GM12878 (cell line): ENCODE measurements around the gene LDLRAD4. TPM values are rescaled to one million over a fixed set of nuclear protein-coding genes. Genes with fewer than 3 reads are reported as not detected.

Experiments
- BRCA1 ChIP-seq: IDR thresholded peaks from 2 replicates; pipeline ENCODE4 v1.6.1; 2011; ENCODE audit warnings: low read depth, low read length, improper control_type of control experiment
- EGR1 ChIP-seq, 2 experiments: IDR thresholded peaks; 1 replicate in 1 of 2; 2 replicates in 1 of 2; pipeline ENCODE4 v1.6.1; 2011 to 2012; ENCODE audit warnings: low read depth in 2 of 2, low read length in 2 of 2, borderline replicate concordance in 1 of 2, mild to moderate bottlenecking in 1 of 2, moderate library complexity in 1 of 2
- SMAD5 ChIP-seq: IDR thresholded peaks from 2 replicates; pipeline ENCODE4 v1.6.1; 2016; ENCODE audit warnings: antibody characterized with exemption, low read depth
- SUPT20H ChIP-seq: IDR thresholded peaks from 2 replicates; pipeline ENCODE4 v1.6.1; 2011; ENCODE audit warnings: low read depth, mild to moderate bottlenecking, low read length, moderate library complexity, borderline replicate concordance; ENCODE audit not compliant: control insufficient read depth
- TAF1 ChIP-seq: IDR thresholded peaks from 2 replicates; pipeline ENCODE4 v1.6.1; 2011; ENCODE audit warnings: mild to moderate bottlenecking, low read depth, low read length, borderline replicate concordance
- TBL1XR1 ChIP-seq: IDR thresholded peaks from 2 replicates; pipeline ENCODE4 v1.6.1; 2012; ENCODE audit warnings: low read depth, low read length, improper control_type of control experiment
- TCF3 ChIP-seq: IDR thresholded peaks from 2 replicates; pipeline ENCODE4 v1.6.1; 2012; ENCODE audit warnings: low read depth, mild to moderate bottlenecking, low read length, borderline replicate concordance; ENCODE audit not compliant: insufficient read depth
- TCF7 ChIP-seq: IDR thresholded peaks from 2 replicates; pipeline ENCODE4 v1.6.1; 2014; ENCODE audit warnings: antibody characterized with exemption, borderline replicate concordance
- ZNF274 ChIP-seq: IDR thresholded peaks from one replicate; pipeline ENCODE4 v1.8.0; 2011; ENCODE audit not compliant: insufficient read length, insufficient read depth
- polyA plus RNA-seq, 11 experiments: library from polyadenylated mRNA; depleted of rRNA in 4 of 11; unstranded in 6 of 11; stranded (reverse) in 5 of 11; fragments of >200 nt; fragmentation: Nextera tagmentation in 4 of 11; fragmentation: Illumina TruSeq in 1 of 11; extraction: Ambion mirVana in 4 of 11; extraction: Trizol in 1 of 11; gene quantifications; 1 replicate in 1 of 11; 2 replicates in 10 of 11; pipeline versions ENCODE4 v1.2.1 to v1.2.3, GENCODE V29; 2011 to 2016; ENCODE audit warnings: inconsistent platforms in 2 of 11, missing spikeins in 2 of 11, low read depth in 1 of 11
- total RNA-seq, 4 experiments: library from RNA; depleted of rRNA in 3 of 4; stranded (reverse); fragments of >200 nt in 3 of 4; fragmentation: Illumina TruSeq in 1 of 4; extraction: Trizol in 1 of 4; gene quantifications; 2 replicates each; pipeline versions ENCODE4 v1.2.1 to v1.2.3, GENCODE V29; 2013 to 2021
- TF ChIP-seq, protein P1 (sequence below): fragments of 450-650 bp; IDR thresholded peaks from 2 replicates; pipeline ENCODE4 v1.6.1; 2017; ENCODE audit warnings: mild to moderate bottlenecking, moderate library complexity
- TF ChIP-seq, protein P2 (sequence below): fragments of 450-650 bp; IDR thresholded peaks from 2 replicates; pipeline ENCODE4 v1.6.1; 2016; ENCODE audit warnings: mild to moderate bottlenecking, moderate library complexity, borderline replicate concordance
- TF ChIP-seq, protein P3 (sequence below): fragments of 450-650 bp; IDR thresholded peaks from 2 replicates; pipeline ENCODE4 v1.6.1; 2016; ENCODE audit warnings: mild to moderate bottlenecking
- TF ChIP-seq, protein P4 (sequence below): fragments of 150-350 bp; IDR thresholded peaks from 2 replicates; pipeline ENCODE4 v1.6.1; 2014; ENCODE audit warnings: mild to moderate bottlenecking, low read depth, low read length
- TF ChIP-seq, protein P5 (sequence below): fragments of 450-650 bp; IDR thresholded peaks from 2 replicates; pipeline ENCODE4 v1.6.1; 2017; ENCODE audit warnings: mild to moderate bottlenecking

The LDLRAD4 gene
- total and polyA plus RNA-seq, 10 of the 15 experiments (the other 5 are each of a cell fraction or from before 2014, with no cell fraction given) = 2.7 to 16.8 (median 11.2) TPM

DNA sequence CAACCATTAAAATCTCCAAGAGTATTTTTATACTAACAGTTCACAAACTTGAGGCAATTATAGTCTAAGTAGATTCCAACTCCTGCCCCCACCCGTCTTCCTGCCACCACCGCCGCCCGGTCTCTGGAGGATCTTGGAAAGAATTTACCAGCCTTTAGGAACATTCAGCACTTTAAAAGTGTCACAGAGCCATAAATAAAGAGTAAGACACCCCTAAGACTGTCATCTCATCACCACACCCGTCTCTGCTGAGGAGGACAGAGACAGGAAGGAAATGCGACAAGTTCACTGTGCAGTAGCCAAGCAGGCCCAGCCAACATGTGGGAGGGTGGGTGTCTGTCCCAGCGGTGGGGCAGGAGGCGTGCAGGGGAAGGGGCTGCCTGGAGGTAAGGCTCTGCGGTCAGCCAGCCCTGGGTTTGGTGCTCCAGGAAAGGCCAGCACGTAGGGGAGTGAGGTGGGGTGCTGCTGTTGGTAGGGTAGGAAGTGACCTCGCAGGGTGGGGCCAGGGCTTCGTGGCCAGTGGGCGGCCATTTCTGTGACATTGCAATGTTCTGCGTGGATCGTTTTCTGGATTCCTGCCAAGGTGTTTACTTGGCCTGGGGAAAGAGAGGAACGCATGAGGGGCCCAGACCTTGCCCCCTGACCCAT lies 396.2 kb downstream of the LDLRAD4 start (continued):
- TF ChIP-seq, protein P1, sequence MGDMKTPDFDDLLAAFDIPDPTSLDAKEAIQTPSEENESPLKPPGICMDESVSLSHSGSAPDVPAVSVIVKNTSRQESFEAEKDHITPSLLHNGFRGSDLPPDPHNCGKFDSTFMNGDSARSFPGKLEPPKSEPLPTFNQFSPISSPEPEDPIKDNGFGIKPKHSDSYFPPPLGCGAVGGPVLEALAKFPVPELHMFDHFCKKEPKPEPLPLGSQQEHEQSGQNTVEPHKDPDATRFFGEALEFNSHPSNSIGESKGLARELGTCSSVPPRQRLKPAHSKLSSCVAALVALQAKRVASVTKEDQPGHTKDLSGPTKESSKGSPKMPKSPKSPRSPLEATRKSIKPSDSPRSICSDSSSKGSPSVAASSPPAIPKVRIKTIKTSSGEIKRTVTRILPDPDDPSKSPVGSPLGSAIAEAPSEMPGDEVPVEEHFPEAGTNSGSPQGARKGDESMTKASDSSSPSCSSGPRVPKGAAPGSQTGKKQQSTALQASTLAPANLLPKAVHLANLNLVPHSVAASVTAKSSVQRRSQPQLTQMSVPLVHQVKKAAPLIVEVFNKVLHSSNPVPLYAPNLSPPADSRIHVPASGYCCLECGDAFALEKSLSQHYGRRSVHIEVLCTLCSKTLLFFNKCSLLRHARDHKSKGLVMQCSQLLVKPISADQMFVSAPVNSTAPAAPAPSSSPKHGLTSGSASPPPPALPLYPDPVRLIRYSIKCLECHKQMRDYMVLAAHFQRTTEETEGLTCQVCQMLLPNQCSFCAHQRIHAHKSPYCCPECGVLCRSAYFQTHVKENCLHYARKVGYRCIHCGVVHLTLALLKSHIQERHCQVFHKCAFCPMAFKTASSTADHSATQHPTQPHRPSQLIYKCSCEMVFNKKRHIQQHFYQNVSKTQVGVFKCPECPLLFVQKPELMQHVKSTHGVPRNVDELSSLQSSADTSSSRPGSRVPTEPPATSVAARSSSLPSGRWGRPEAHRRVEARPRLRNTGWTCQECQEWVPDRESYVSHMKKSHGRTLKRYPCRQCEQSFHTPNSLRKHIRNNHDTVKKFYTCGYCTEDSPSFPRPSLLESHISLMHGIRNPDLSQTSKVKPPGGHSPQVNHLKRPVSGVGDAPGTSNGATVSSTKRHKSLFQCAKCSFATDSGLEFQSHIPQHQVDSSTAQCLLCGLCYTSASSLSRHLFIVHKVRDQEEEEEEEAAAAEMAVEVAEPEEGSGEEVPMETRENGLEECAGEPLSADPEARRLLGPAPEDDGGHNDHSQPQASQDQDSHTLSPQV = 0 out of 2 replicates have a peak, but pooled peaks have one; percentile 59
- TF ChIP-seq TAF1 (no peak), TCF3 (no peak), ZNF274 (no peak), TCF7 (no peak), BRCA1 (no peak), EGR1 (IDR thresholded peaks at IDR 0.05; ENCODE audit: borderline replicate concordance in 1 of 2, low read depth in 2 of 2, low read length in 2 of 2) (peak in 1 of 2 experiments; percentile 64; a peak in 2 of 3 replicates), SUPT20H (no peak), TBL1XR1 (no peak), SMAD5 (0 out of 2 replicates have a peak, but pooled peaks have one; percentile 24)
- TF ChIP-seq, protein P2, sequence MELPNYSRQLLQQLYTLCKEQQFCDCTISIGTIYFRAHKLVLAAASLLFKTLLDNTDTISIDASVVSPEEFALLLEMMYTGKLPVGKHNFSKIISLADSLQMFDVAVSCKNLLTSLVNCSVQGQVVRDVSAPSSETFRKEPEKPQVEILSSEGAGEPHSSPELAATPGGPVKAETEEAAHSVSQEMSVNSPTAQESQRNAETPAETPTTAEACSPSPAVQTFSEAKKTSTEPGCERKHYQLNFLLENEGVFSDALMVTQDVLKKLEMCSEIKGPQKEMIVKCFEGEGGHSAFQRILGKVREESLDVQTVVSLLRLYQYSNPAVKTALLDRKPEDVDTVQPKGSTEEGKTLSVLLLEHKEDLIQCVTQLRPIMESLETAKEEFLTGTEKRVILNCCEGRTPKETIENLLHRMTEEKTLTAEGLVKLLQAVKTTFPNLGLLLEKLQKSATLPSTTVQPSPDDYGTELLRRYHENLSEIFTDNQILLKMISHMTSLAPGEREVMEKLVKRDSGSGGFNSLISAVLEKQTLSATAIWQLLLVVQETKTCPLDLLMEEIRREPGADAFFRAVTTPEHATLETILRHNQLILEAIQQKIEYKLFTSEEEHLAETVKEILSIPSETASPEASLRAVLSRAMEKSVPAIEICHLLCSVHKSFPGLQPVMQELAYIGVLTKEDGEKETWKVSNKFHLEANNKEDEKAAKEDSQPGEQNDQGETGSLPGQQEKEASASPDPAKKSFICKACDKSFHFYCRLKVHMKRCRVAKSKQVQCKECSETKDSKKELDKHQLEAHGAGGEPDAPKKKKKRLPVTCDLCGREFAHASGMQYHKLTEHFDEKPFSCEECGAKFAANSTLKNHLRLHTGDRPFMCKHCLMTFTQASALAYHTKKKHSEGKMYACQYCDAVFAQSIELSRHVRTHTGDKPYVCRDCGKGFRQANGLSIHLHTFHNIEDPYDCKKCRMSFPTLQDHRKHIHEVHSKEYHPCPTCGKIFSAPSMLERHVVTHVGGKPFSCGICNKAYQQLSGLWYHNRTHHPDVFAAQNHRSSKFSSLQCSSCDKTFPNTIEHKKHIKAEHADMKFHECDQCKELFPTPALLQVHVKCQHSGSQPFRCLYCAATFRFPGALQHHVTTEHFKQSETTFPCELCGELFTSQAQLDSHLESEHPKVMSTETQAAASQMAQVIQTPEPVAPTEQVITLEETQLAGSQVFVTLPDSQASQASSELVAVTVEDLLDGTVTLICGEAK = no peak
- TF ChIP-seq, protein P3, sequence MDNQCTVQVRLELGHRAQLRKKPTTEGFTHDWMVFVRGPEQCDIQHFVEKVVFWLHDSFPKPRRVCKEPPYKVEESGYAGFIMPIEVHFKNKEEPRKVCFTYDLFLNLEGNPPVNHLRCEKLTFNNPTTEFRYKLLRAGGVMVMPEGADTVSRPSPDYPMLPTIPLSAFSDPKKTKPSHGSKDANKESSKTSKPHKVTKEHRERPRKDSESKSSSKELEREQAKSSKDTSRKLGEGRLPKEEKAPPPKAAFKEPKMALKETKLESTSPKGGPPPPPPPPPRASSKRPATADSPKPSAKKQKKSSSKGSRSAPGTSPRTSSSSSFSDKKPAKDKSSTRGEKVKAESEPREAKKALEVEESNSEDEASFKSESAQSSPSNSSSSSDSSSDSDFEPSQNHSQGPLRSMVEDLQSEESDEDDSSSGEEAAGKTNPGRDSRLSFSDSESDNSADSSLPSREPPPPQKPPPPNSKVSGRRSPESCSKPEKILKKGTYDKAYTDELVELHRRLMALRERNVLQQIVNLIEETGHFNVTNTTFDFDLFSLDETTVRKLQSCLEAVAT = peak; percentile 54; the same call in 1 of the 2 replicates
- TF ChIP-seq, protein P4, sequence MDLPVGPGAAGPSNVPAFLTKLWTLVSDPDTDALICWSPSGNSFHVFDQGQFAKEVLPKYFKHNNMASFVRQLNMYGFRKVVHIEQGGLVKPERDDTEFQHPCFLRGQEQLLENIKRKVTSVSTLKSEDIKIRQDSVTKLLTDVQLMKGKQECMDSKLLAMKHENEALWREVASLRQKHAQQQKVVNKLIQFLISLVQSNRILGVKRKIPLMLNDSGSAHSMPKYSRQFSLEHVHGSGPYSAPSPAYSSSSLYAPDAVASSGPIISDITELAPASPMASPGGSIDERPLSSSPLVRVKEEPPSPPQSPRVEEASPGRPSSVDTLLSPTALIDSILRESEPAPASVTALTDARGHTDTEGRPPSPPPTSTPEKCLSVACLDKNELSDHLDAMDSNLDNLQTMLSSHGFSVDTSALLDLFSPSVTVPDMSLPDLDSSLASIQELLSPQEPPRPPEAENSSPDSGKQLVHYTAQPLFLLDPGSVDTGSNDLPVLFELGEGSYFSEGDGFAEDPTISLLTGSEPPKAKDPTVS = no peak
- TF ChIP-seq, protein P5, sequence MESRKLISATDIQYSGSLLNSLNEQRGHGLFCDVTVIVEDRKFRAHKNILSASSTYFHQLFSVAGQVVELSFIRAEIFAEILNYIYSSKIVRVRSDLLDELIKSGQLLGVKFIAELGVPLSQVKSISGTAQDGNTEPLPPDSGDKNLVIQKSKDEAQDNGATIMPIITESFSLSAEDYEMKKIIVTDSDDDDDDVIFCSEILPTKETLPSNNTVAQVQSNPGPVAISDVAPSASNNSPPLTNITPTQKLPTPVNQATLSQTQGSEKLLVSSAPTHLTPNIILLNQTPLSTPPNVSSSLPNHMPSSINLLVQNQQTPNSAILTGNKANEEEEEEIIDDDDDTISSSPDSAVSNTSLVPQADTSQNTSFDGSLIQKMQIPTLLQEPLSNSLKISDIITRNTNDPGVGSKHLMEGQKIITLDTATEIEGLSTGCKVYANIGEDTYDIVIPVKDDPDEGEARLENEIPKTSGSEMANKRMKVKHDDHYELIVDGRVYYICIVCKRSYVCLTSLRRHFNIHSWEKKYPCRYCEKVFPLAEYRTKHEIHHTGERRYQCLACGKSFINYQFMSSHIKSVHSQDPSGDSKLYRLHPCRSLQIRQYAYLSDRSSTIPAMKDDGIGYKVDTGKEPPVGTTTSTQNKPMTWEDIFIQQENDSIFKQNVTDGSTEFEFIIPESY = no peak
